RWPE2 (cell line): ENCODE measurements around the gene ZNF610.
"Not testable (repeated sequence)": the region's sequence is repeated elsewhere in the genome, so short reads cannot be mapped to it uniquely, and the experiment has no call there.

Source experiments
- ATAC-seq: fragments of 200-7000 bp; cut with Tn5 transposase; 3 replicates; pipeline ENCODE4 v1.9.1; 2021; ENCODE audit warnings: low read depth
- DNase-seq: peaks from one replicate; pipeline ENCODE4 v3.0.0-alpha.2; 2020; ENCODE audit warnings: low spot score
- H3K27ac ChIP-seq: fragments of 450-650 bp; 2 replicates; pipeline ENCODE4 v1.5.1; 2017; ENCODE audit warnings: mild to moderate bottlenecking; ENCODE audit not compliant: poor library complexity, severe bottlenecking
- H3K27me3 ChIP-seq: fragments of 250-450 bp; sonication (Bioruptor Pico); 2 replicates; pipeline ENCODE4 v1.5.1; 2021; ENCODE audit warnings: mild to moderate bottlenecking, moderate library complexity; ENCODE audit not compliant: insufficient read depth, poor library complexity, severe bottlenecking
- H3K36me3 ChIP-seq: fragments of 250-450 bp; sonication (Bioruptor Pico); 2 replicates; pipeline ENCODE4 v1.5.1; 2020; ENCODE audit warnings: low read depth, mild to moderate bottlenecking, moderate library complexity
- H3K4me1 ChIP-seq: fragments of 250-450 bp; sonication (Bioruptor Pico); 2 replicates; pipeline ENCODE4 v1.5.1; 2021; ENCODE audit warnings: mild to moderate bottlenecking, moderate library complexity; ENCODE audit not compliant: insufficient read depth, poor library complexity, severe bottlenecking
- H3K4me3 ChIP-seq: fragments of 250-450 bp; sonication (Bioruptor Pico); 2 replicates; pipeline ENCODE4 v1.5.1; 2021; ENCODE audit warnings: mild to moderate bottlenecking, moderate library complexity; ENCODE audit not compliant: severe bottlenecking
- H3K9me3 ChIP-seq: fragments of 250-450 bp; sonication (Bioruptor Pico); 2 replicates; pipeline ENCODE4 v1.5.1; 2021; ENCODE audit warnings: mild to moderate bottlenecking, moderate library complexity; ENCODE audit not compliant: severe bottlenecking
- TF ChIP-seq, protein P1 (sequence below): fragments of 450-650 bp; IDR thresholded peaks from one replicate; pipeline ENCODE4 v1.5.1; 2017; ENCODE audit warnings: mild to moderate bottlenecking, moderate library complexity; ENCODE audit not compliant: poor library complexity, severe bottlenecking

The ZNF610 gene

DNA sequence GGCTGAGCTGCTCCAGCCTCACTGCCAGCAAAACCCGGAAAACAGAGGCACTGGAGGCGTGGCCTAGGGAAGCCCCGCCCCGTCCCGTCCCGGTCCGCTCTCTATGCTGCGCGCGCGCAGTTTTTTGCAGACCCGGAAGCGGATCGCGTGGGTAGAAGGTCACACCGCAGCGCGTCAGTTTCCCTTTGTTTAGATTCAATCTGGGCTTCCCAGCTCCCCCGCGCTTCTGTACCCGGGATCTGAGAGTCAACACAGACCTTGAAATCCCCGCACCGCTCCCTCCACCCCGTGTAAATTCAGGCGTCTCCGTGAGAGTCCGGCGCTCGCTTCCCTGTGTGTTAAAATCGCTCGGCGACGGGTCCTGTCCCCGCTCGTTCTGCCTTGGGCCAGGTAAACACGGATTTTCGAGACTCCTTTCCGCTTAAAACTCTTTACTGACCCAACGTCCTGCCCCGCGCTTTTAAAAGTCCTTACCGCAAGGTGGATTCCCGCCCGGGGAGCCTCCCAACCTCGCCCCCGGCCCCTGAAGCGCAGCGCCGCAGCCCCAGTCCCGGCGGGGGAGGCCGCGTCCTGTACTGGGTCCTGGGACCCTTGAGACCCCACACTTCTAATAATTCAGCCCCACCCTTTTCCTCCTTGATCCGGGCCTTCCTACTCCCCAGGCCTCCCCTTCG, at the start of gene ZNF610:
TSS of gene ZNF610 (plus strand) at position 127 of the 674 bp plus-strand sequence. CDS start 12,930 bp downstream, outside the sequence.
- Histone ChIP-seq H3K27me3 (no peaks in the 10 kb centered on the region), H3K9me3 (peaks cover 1% of the 10 kb centered on the region), H3K36me3 (no peaks in the 10 kb centered on the region), H3K4me3 (peak within 1 kb of the TSS; percentile 41), H3K4me1 (no peaks in the 10 kb centered on the region), H3K27ac (no peak within 1 kb of the TSS)
- TF ChIP-seq, protein P1, sequence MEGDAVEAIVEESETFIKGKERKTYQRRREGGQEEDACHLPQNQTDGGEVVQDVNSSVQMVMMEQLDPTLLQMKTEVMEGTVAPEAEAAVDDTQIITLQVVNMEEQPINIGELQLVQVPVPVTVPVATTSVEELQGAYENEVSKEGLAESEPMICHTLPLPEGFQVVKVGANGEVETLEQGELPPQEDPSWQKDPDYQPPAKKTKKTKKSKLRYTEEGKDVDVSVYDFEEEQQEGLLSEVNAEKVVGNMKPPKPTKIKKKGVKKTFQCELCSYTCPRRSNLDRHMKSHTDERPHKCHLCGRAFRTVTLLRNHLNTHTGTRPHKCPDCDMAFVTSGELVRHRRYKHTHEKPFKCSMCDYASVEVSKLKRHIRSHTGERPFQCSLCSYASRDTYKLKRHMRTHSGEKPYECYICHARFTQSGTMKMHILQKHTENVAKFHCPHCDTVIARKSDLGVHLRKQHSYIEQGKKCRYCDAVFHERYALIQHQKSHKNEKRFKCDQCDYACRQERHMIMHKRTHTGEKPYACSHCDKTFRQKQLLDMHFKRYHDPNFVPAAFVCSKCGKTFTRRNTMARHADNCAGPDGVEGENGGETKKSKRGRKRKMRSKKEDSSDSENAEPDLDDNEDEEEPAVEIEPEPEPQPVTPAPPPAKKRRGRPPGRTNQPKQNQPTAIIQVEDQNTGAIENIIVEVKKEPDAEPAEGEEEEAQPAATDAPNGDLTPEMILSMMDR, result no peak
- DNase-seq (peak; percentile 64), ATAC-seq (peak; percentile 94)

DNA sequence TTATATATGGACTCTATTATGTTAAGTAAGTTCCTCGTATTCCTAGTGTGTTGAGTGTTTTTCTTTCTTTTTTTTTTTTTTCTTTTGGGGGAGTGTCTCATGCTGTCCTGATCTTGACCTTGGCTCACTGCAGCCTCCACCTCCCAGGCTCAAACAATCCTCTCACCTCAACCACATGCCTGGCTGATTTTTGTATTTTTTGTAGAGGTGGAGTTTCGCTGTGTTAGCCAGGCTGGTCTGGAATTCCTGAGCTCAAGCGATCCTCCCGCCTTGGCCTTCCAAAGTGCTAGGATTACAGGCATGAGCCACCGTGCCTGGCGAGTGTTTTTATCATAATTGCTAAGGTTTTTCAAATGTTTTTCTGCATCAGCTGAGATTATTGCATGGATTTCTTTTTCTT, 49.8 kb upstream of the ZNF610 start:
- Histone ChIP-seq H3K4me1 (no peaks in the 10 kb centered on the region), H3K9me3 (peaks cover 9% of the 10 kb centered on the region), H3K4me3 (no peak overlapping the region), H3K36me3 (peaks cover 78% of the 10 kb centered on the region), H3K27ac (no peak overlapping the region), H3K27me3 (no peaks in the 10 kb centered on the region)
- ATAC-seq (no peak), DNase-seq (no peak)
- TF ChIP-seq, protein P1, result no peak

DNA sequence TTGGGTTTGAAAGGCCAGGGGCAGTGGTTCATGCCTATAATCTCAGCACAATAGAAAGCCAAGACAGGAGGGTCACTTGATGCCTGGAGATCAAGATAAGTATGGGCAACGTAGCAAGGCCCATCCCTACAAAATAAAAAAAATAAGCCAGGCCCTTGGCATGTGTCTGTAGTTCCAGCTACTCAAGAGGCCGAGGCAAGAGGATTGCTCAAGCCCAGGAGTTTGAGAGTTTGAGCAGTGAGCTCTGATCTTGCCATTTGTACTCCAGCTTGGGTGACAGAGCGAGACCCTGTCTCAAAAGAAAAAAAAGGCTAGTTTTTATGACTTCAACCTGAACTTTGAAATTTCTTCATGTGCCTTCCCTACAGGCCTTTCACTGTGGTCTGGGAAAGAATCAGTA, 44.3 kb upstream of the ZNF610 start:
- TF ChIP-seq, protein P1, result no peak
- Histone ChIP-seq H3K4me1 (no peaks in the 10 kb centered on the region), H3K27me3 (no peaks in the 10 kb centered on the region), H3K27ac (no peak overlapping the region), H3K36me3 (peaks cover 38% of the 10 kb centered on the region), H3K9me3 (peaks cover 9% of the 10 kb centered on the region), H3K4me3 (no peak overlapping the region)
- DNase-seq (no peak), ATAC-seq (no peak)

DNA sequence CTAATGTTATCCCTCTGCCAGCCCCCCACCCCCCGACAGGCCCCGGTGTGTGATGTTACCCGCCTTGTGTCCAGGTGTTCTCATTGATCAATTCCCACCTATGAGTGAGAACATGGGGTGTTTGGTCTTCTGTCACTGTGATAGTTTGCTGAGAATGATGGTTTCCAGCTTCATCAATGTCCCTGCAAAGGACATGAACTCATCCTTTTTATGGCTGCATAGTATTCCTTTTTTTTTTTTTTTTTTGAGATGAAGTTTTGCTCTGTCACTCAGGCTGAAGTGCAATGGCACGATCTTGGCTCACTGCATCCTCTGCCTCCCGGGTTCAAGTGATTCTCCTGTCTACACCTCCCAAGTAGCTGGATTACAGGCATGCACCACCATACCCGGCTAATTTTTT, 43.1 kb upstream of the ZNF610 start:
- not testable (repeated sequence) for H3K4me3 ChIP-seq, H3K27ac ChIP-seq, DNase-seq, H3K27me3 ChIP-seq, ATAC-seq, H3K4me1 ChIP-seq, H3K9me3 ChIP-seq
- H3K36me3 ChIP-seq, result peaks cover 31% of the 10 kb centered on the region

DNA sequence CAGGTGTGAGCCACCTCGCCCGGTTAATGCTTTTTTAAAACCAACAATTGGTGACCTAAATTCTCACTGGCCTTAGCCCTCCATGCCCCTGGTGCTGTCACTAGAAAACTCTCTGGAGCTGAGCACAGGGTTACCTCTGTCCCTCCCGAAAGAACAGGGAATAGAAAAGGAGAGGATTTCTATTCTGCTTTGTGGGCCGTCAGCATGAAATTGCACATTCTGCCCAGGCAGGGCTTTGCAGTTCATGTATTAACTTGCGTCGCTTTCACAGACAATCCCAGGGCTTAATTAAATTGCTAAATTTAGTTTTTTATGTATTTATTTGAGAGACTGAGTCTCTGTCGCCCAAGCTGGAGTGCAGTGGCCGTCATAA, 39.7 kb upstream of the ZNF610 start:
- Histone ChIP-seq H3K27me3 (no peaks in the 10 kb centered on the region), H3K27ac (no peak overlapping the region), H3K4me3 (peak overlapping the region; percentile 98), H3K36me3 (peaks cover 23% of the 10 kb centered on the region), H3K9me3 (peaks cover 3% of the 10 kb centered on the region), H3K4me1 (no peaks in the 10 kb centered on the region)
- DNase-seq (no peak), ATAC-seq (peak; percentile 11; the same call in 2 of the 3 replicates)
- TF ChIP-seq, protein P1, result no peak
